Measurements from ENCODE around the gene ZNF624.
"Not testable (repeated sequence)": the region's sequence is repeated elsewhere in the genome, so short reads cannot be mapped to it uniquely, and the experiment has no call there.

DNA sequence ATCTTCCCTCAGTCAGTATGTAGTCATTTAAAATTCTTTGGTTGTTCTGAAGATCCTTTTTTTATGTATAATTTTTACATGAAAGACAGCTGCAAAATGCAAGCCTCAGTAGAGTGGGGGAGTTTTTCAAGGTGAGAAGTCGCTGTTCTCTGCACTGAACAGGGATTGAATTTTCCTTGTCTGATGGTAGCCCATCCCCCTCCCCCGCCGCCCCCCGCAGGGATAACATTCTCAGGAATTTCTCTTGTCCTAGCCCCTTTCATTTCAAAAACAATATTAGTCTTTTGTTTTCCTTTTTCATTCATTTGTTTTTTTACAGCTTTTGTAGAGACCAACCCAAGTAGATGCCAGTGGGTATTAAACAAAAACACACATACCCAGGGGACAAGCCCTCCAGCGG, 33.5 kb upstream of the ZNF624 start:
- TF ChIP-seq, protein P1, sequence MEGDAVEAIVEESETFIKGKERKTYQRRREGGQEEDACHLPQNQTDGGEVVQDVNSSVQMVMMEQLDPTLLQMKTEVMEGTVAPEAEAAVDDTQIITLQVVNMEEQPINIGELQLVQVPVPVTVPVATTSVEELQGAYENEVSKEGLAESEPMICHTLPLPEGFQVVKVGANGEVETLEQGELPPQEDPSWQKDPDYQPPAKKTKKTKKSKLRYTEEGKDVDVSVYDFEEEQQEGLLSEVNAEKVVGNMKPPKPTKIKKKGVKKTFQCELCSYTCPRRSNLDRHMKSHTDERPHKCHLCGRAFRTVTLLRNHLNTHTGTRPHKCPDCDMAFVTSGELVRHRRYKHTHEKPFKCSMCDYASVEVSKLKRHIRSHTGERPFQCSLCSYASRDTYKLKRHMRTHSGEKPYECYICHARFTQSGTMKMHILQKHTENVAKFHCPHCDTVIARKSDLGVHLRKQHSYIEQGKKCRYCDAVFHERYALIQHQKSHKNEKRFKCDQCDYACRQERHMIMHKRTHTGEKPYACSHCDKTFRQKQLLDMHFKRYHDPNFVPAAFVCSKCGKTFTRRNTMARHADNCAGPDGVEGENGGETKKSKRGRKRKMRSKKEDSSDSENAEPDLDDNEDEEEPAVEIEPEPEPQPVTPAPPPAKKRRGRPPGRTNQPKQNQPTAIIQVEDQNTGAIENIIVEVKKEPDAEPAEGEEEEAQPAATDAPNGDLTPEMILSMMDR (IDR thresholded peaks at IDR 0.05) = not testable (repeated sequence)
- TF ChIP-seq EZH2phosphoT487, EZH2 (IDR thresholded peaks at IDR 0.05): not testable (repeated sequence)

All from neural progenitor cell (in vitro differentiated cells).